GM12878 (cell line): Measurements from ENCODE around the gene ABCB9. TPM values are rescaled to one million over a fixed set of nuclear protein-coding genes. Genes with fewer than 3 reads are reported as not detected.

ENCODE experiments used
- ATAC-seq: fragments of 200-7000 bp; cut with Tn5 transposase; 3 replicates; pipeline ENCODE4 v1.9.1; 2020; ENCODE audit warnings: mild to moderate bottlenecking, moderate library complexity
- BruUV-seq: library from RNA; stranded (reverse); fragments of 400-500 nt; replicated peaks from 2 replicates; lab custom pipeline; 2021; lab: Mats Ljungman, UMichigan
- CTCF ChIA-PET: fragments of 300-600 bp; sonication (Branson Sonifier 250); formaldehyde crosslinking; extraction: SDS; loops from one replicate; lab custom pipeline; 2021; ENCODE audit warnings: inconsistent platforms; lab: Yijun Ruan, JAX
- POLR2A ChIA-PET: fragments of 350-600 bp; formaldehyde crosslinking; extraction: SDS; loops from one replicate; lab custom pipeline; 2021; ENCODE audit warnings: inconsistent platforms; lab: Charles Lee
- RAD21 ChIA-PET: fragments of 300-600 bp; sonication (Branson Sonifier 250); formaldehyde crosslinking; loops from one replicate; lab custom pipeline; 2023; ENCODE audit warnings: antibody characterized with exemption; ENCODE audit not compliant: unreplicated experiment; lab: Charles Lee
- SMC1A ChIA-PET: fragments of 300-600 bp; sonication (Branson Sonifier 250); formaldehyde crosslinking; loops from one replicate; lab custom pipeline; 2023; ENCODE audit not compliant: unreplicated experiment, uncharacterized antibody; lab: Charles Lee
- DNase-seq: peaks from one replicate; pipeline ENCODE4 v3.0.0-alpha.2; 2011; ENCODE audit warnings: low read depth, low spot score
- FAIRE-seq: peaks from 3 replicates; lab custom pipeline; 2011; peaks lifted over from hg19 to GRCh38; lab: Jason Lieb, UNC
- H2AFZ ChIP-seq: 2 replicates; pipeline ENCODE4 v1.6.0; 2011; ENCODE audit warnings: low read depth, low read length, control low read depth; ENCODE audit not compliant: control insufficient read depth
- H3K27ac ChIP-seq: 2 replicates; pipeline ENCODE4 v1.5.1; 2011; ENCODE audit warnings: control low read depth; ENCODE audit not compliant: control insufficient read depth, insufficient read depth
- H3K27me3 ChIP-seq, 2 experiments: replicated peaks in 1 of 2; 2 replicates each; pipeline versions ENCODE4 v1.6.0 to v1.6.1; 2011; ENCODE audit warnings: low read length in 1 of 2; ENCODE audit not compliant: control insufficient read depth in 2 of 2, insufficient read depth in 2 of 2
- H3K36me3 ChIP-seq, 2 experiments: 2 replicates each; pipeline ENCODE4 v1.5.1; 2011; ENCODE audit warnings: low read length in 1 of 2; ENCODE audit not compliant: control insufficient read depth in 2 of 2, insufficient read depth in 2 of 2
- H3K4me1 ChIP-seq: 2 replicates; pipeline ENCODE4 v1.6.1; 2011; ENCODE audit warnings: mild to moderate bottlenecking, low read length, moderate library complexity, mixed read lengths; ENCODE audit not compliant: control insufficient read depth, insufficient read depth
- H3K4me2 ChIP-seq: 2 replicates; pipeline ENCODE4 v1.6.0; 2011; ENCODE audit warnings: control low read depth; ENCODE audit not compliant: control insufficient read depth, insufficient read depth
- H3K4me3 ChIP-seq: fragments of 200-600 bp; sonication (generic); 2 replicates; pipeline ENCODE4 v1.5.1; 2016
- H3K79me2 ChIP-seq: 2 replicates; pipeline ENCODE4 v1.6.0; 2011; ENCODE audit warnings: low read length; ENCODE audit not compliant: control insufficient read depth, insufficient read depth
- H3K9ac ChIP-seq: 2 replicates; pipeline ENCODE4 v1.8.0; 2011; ENCODE audit warnings: low read length, control low read depth, mixed read lengths; ENCODE audit not compliant: control insufficient read depth, insufficient read depth
- H3K9me3 ChIP-seq: replicated peaks from 3 replicates; pipeline ENCODE4 v1.5.1; 2011; ENCODE audit warnings: mild to moderate bottlenecking, low read length; ENCODE audit not compliant: control insufficient read depth, insufficient read depth
- H4K20me1 ChIP-seq: 2 replicates; pipeline ENCODE4 v1.6.0; 2011; ENCODE audit not compliant: control insufficient read depth, insufficient read depth
- IKZF1 ChIP-seq: fragments of 450-650 bp; conservative IDR thresholded peaks from 2 replicates; pipeline ENCODE4 v1.6.1; 2017; ENCODE audit warnings: antibody characterized with exemption, mild to moderate bottlenecking
- PML ChIP-seq: IDR thresholded peaks from 2 replicates; pipeline ENCODE4 v1.6.1; 2012; ENCODE audit warnings: low read length, inconsistent platforms
- PRDM15 ChIP-seq: fragments of 450-650 bp; formaldehyde crosslinking; IDR thresholded peaks from 2 replicates; pipeline ENCODE4 v1.4.0; 2020; ENCODE audit warnings: mild to moderate bottlenecking, moderate library complexity
- SIX5 ChIP-seq: IDR thresholded peaks from 2 replicates; pipeline ENCODE4 v1.6.1; 2011; ENCODE audit warnings: mild to moderate bottlenecking, low read depth, low read length, moderate library complexity; ENCODE audit not compliant: severe bottlenecking
- SREBF2 ChIP-seq: IDR thresholded peaks from 2 replicates; pipeline ENCODE4 v1.6.1; 2012; ENCODE audit warnings: mild to moderate bottlenecking, low read length
- YBX1 ChIP-seq: fragments of 450-650 bp; IDR thresholded peaks from 2 replicates; pipeline ENCODE4 v1.6.1; 2016; ENCODE audit warnings: antibody characterized with exemption
- WGBS: methylation state at CpG from one replicate; pipeline ENCODE4 v1.1.6; 2016; ENCODE audit warnings: low lambda C conversion rate; ENCODE audit not compliant: insufficient replicate concordance, insufficient coverage; ENCODE audit errors: missing lambda C conversion rate; 5-methylcytosine and 5-hydroxymethylcytosine counted together
- in situ Hi-C: fragments of 300-500 bp; cut with MboI; formaldehyde crosslinking; loops from 9 replicates; pipeline ENCODE4 v1.14.3; 2018; ENCODE audit warnings: mixed read lengths
- intact Hi-C: fragments of 100-400 bp; cut with micrococcal nuclease; formaldehyde crosslinking; loops from one replicate; pipeline ENCODE4 v1.14.2; 2022; ENCODE audit not compliant: unreplicated experiment
- polyA plus RNA-seq, 11 experiments: library from polyadenylated mRNA; depleted of rRNA in 4 of 11; unstranded in 6 of 11; stranded (reverse) in 5 of 11; fragments of >200 nt; fragmentation: Nextera tagmentation in 4 of 11; fragmentation: Illumina TruSeq in 1 of 11; extraction: Ambion mirVana in 4 of 11; extraction: Trizol in 1 of 11; gene quantifications; 1 replicate in 1 of 11; 2 replicates in 10 of 11; pipeline versions ENCODE4 v1.2.1 to v1.2.3, GENCODE V29; 2011 to 2016; ENCODE audit warnings: inconsistent platforms in 2 of 11, missing spikeins in 2 of 11, low read depth in 1 of 11
- total RNA-seq, 4 experiments: library from RNA; depleted of rRNA in 3 of 4; stranded (reverse); fragments of >200 nt in 3 of 4; fragmentation: Illumina TruSeq in 1 of 4; extraction: Trizol in 1 of 4; gene quantifications; 2 replicates each; pipeline versions ENCODE4 v1.2.1 to v1.2.3, GENCODE V29; 2013 to 2021

Gene ABCB9
- total and polyA plus RNA-seq, 10 of the 15 experiments (the other 5 are each of a cell fraction or from before 2014, with no cell fraction given), result 0.37 to 4.9 (median 3.1) TPM

GRCh38 chr12:122943196-122943595 is 23.1 kb downstream of the ABCB9 start:
- FAIRE-seq, result no peak
- WGBS, result 72% methylated on average over 13 of the region's 13 CpGs

More at GRCh38 chr12:122943196-122943595, 23.1 kb downstream of the ABCB9 start:
- Histone ChIP-seq H3K4me2 (no peak overlapping the region), H3K36me3 (no peaks in the 10 kb centered on the region), H3K4me1 (peaks cover 26% of the 10 kb centered on the region), H4K20me1 (no peaks in the 10 kb centered on the region), H3K27ac (no peak overlapping the region), H3K9me3 (no peaks in the 10 kb centered on the region), H2AFZ (no peak overlapping the region), H3K4me3 (no peak overlapping the region), H3K27me3 (no peaks in the 10 kb centered on the region), H3K9ac (no peak overlapping the region), H3K79me2 (no peaks in the 10 kb centered on the region)
- intact Hi-C loops (no loop called here), in situ Hi-C loops (no loop called here)
- TF ChIP-seq PRDM15 (CRISPR knock-in tag) (no peak), YBX1 (no peak), IKZF1 (no peak), SREBF2 (no peak), SIX5 (no peak), PML (no peak)
- RAD21 ChIA-PET, result no interaction called here
- ATAC-seq, result no peak
- CTCF ChIA-PET, result interaction anchor here (0.6 to 1.7 kb wide), 2 partner anchors 14 to 49 kb away, joined by 3 to 4 read pairs; no protein-coding TSS in a partner anchor
- SMC1A ChIA-PET, result interaction anchor here (1.5 kb wide), 1 partner anchor 45 kb away, joined by 4 read pairs; no protein-coding TSS in a partner anchor
- POLR2A ChIA-PET, result no interaction called here
- DNase-seq, result no peak
- no TSS peak for BruUV-seq
